ENCODE results near the gene DTWD1. TPM values are rescaled to one million over a fixed set of nuclear protein-coding genes. Genes with fewer than 3 reads are reported as not detected.

Gene DTWD1
- total and polyA plus RNA-seq, 2 donors (not counting 1 experiment from before 2014, with no cell fraction given): 7.4 to 27.1 TPM

DNA sequence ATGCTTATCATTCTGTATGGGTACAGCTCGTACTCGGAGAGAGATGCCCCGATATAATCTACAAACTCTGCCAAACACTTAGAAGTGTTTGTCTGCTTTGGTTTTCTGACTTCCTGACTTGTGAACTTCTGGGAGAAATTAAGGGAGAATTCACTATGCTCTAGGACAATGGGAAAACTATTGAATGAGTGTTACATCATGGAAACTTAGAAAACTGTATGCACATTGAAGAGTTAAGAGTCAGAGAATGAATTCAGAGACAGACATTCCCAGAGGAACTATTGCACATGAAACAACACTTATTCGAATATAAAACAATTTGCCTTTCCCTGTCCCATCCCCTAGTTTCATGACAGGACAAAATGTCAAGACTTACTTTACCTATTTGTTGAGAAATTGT, 57.8 kb downstream of the DTWD1 start:
- H3K27me3 Mint-ChIP-seq: peaks cover 24% of the 10 kb centered on the region
- Histone ChIP-seq H3K9ac (ENCODE audit: low read length) (no peak overlapping the region), H2AFZ (ENCODE audit: insufficient read depth, low read depth, low read length, poor library complexity, severe bottlenecking) (no peak overlapping the region), H3K27me3 (replicated peaks in 1 of 4; ENCODE audit: control extremely low read depth in 1 of 4, control insufficient read depth in 3 of 4, insufficient read depth in 4 of 4, low read length in 3 of 4) (no peaks in the 10 kb centered on the region), H3K36me3 (replicated peaks in 1 of 2; ENCODE audit: control extremely low read depth in 1 of 2, control insufficient read depth in 1 of 2, extremely low read depth in 1 of 2, insufficient read depth in 2 of 2, low read length in 1 of 2) (no peaks in the 10 kb centered on the region), H3K9me3 (ENCODE audit: control extremely low read depth in 1 of 3, control insufficient read depth in 2 of 3, insufficient read depth in 1 of 3, low read length in 2 of 3) (no peaks in the 10 kb centered on the region), H3K79me2 (ENCODE audit: control insufficient read depth, insufficient read depth, low read length) (no peaks in the 10 kb centered on the region), H4K20me1 (ENCODE audit: control insufficient read depth, insufficient read depth, low read length, poor library complexity, severe bottlenecking) (no peaks in the 10 kb centered on the region), H3K4me2 (replicated peaks; ENCODE audit: low read depth, low read length, poor library complexity, severe bottlenecking) (no peak overlapping the region), H3K4me1 (ENCODE audit: control insufficient read depth in 2 of 2, insufficient read depth in 2 of 2, low read length in 2 of 2) (no peaks in the 10 kb centered on the region), H3K27ac (ENCODE audit: low read length in 2 of 2) (no peak overlapping the region), H3K4me3 (ENCODE audit: control extremely low read depth in 1 of 5, extremely low read depth in 1 of 5, insufficient read depth in 1 of 5, low read depth in 2 of 5, low read length in 4 of 5) (no peak overlapping the region)
- ATAC-seq (ENCODE audit: low read depth): no peak
- no peaks in the 10 kb centered on the region for H3K4me1 Mint-ChIP-seq
- no peak for TF ChIP-seq EZH2 (IDR thresholded peaks at IDR 0.05; ENCODE audit: borderline replicate concordance, insufficient read depth, low read depth, low read length, poor library complexity, severe bottlenecking)
- TF ChIP-seq, protein P1, sequence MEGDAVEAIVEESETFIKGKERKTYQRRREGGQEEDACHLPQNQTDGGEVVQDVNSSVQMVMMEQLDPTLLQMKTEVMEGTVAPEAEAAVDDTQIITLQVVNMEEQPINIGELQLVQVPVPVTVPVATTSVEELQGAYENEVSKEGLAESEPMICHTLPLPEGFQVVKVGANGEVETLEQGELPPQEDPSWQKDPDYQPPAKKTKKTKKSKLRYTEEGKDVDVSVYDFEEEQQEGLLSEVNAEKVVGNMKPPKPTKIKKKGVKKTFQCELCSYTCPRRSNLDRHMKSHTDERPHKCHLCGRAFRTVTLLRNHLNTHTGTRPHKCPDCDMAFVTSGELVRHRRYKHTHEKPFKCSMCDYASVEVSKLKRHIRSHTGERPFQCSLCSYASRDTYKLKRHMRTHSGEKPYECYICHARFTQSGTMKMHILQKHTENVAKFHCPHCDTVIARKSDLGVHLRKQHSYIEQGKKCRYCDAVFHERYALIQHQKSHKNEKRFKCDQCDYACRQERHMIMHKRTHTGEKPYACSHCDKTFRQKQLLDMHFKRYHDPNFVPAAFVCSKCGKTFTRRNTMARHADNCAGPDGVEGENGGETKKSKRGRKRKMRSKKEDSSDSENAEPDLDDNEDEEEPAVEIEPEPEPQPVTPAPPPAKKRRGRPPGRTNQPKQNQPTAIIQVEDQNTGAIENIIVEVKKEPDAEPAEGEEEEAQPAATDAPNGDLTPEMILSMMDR (IDR thresholded peaks at IDR 0.05): no peak
- intact Hi-C loops (cut with micrococcal nuclease): no loop called here
- ChIA-PET POLR2A (no interaction called here), CTCF (no interaction called here)
- no peaks in the 10 kb centered on the region for H3K9me3 Mint-ChIP-seq (ENCODE audit: insufficient read depth)
- DNase-seq: no peak
- no CpG with 5 or more reads among the region's 4 CpGs for WGBS (ENCODE audit: insufficient coverage)
- H3K27ac Mint-ChIP-seq: no peak overlapping the region
- no peak overlapping the region for H3K4me3 Mint-ChIP-seq

DNA sequence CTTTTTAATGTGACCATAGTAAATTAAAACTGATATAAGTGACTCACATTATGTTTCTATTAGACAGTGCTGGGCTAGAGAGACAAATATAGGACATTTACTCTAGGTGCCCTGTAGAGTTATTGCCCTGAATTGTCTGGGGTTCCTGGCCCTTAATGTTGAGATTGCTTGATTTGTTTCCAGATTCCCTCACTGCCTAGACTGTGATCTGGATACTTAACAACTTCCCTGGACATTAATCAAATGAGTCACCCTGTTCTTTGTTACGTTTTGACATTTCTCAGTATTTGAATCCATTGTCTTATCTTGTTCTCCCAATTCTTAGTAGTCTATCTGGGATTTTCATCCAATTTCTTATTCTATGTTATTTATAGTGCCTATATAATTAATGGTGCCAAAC, 65.8 kb downstream of the DTWD1 start:
- Mint-ChIP-seq H3K27me3 (no peaks in the 10 kb centered on the region), H3K9me3 (ENCODE audit: insufficient read depth) (no peaks in the 10 kb centered on the region), H3K4me3 (no peak overlapping the region), H3K27ac (no peak overlapping the region), H3K4me1 (no peaks in the 10 kb centered on the region)
- intact Hi-C loops (cut with micrococcal nuclease): no loop called here
- Histone ChIP-seq H3K79me2 (ENCODE audit: control insufficient read depth, insufficient read depth, low read length) (no peaks in the 10 kb centered on the region), H3K27ac (ENCODE audit: low read length in 2 of 2) (no peak overlapping the region), H3K36me3 (replicated peaks in 1 of 2; ENCODE audit: control extremely low read depth in 1 of 2, control insufficient read depth in 1 of 2, extremely low read depth in 1 of 2, insufficient read depth in 2 of 2, low read length in 1 of 2) (no peaks in the 10 kb centered on the region), H2AFZ (ENCODE audit: insufficient read depth, low read depth, low read length, poor library complexity, severe bottlenecking) (no peak overlapping the region), H3K9me3 (ENCODE audit: control extremely low read depth in 1 of 3, control insufficient read depth in 2 of 3, insufficient read depth in 1 of 3, low read length in 2 of 3) (no peaks in the 10 kb centered on the region), H3K4me2 (replicated peaks; ENCODE audit: low read depth, low read length, poor library complexity, severe bottlenecking) (no peak overlapping the region), H3K27me3 (replicated peaks in 1 of 4; ENCODE audit: control extremely low read depth in 1 of 4, control insufficient read depth in 3 of 4, insufficient read depth in 4 of 4, low read length in 3 of 4) (no peaks in the 10 kb centered on the region), H3K9ac (ENCODE audit: low read length) (no peak overlapping the region), H3K4me3 (ENCODE audit: control extremely low read depth in 1 of 5, extremely low read depth in 1 of 5, insufficient read depth in 1 of 5, low read depth in 2 of 5, low read length in 4 of 5) (no peak overlapping the region), H4K20me1 (ENCODE audit: control insufficient read depth, insufficient read depth, low read length, poor library complexity, severe bottlenecking) (no peaks in the 10 kb centered on the region), H3K4me1 (ENCODE audit: control insufficient read depth in 2 of 2, insufficient read depth in 2 of 2, low read length in 2 of 2) (no peaks in the 10 kb centered on the region)
- DNase-seq (no peak), ATAC-seq (ENCODE audit: low read depth) (no peak)
- no peak for TF ChIP-seq EZH2 (IDR thresholded peaks at IDR 0.05; ENCODE audit: borderline replicate concordance, insufficient read depth, low read depth, low read length, poor library complexity, severe bottlenecking)
- TF ChIP-seq, protein P1 (IDR thresholded peaks at IDR 0.05): no peak
- no CpG with 5 or more reads among the region's 1 CpG for WGBS (ENCODE audit: insufficient coverage)
- ChIA-PET CTCF (no interaction called here), POLR2A (no interaction called here)

All from B cell (primary cell).